ENCODE results near the gene PRDX4.

PRDX4 gene

GRCh38 chrX:23704673-23705206 is 37.4 kb downstream of the PRDX4 start:
- Histone ChIP-seq H3K36me3 (ENCODE audit: insufficient read depth, low read length) (peaks cover 4% of the 10 kb centered on the region), H3K27me3 (ENCODE audit: insufficient read depth, low read length) (no peaks in the 10 kb centered on the region), H3K9me3 (ENCODE audit: low read length) (no peaks in the 10 kb centered on the region), H2AFZ (ENCODE audit: low read depth, low read length) (no peak overlapping the region), H3K4me3 (ENCODE audit: low read length) (no peak overlapping the region), H3K4me1 (ENCODE audit: insufficient read depth, low read length) (no peaks in the 10 kb centered on the region)

- Histone ChIP-seq H3K4me1 (ENCODE audit: insufficient read depth, low read length) (no peaks in the 10 kb centered on the region), H3K4me3 (ENCODE audit: low read length) (no peak overlapping the region), H2AFZ (ENCODE audit: low read depth, low read length) (no peak overlapping the region), H3K27me3 (ENCODE audit: insufficient read depth, low read length) (no peaks in the 10 kb centered on the region), H3K36me3 (ENCODE audit: insufficient read depth, low read length) (peaks cover 4% of the 10 kb centered on the region), H3K9me3 (ENCODE audit: low read length) (no peaks in the 10 kb centered on the region)
Measured at GRCh38 chrX:23705235-23705634, 37.9 kb downstream of the PRDX4 start.

GRCh38 chrX:23720117-23720677 is 52.9 kb downstream of the PRDX4 start:
- H3K36me3 ChIP-seq (ENCODE audit: insufficient read depth, low read length): peaks cover 4% of the 10 kb centered on the region
- no peaks in the 10 kb centered on the region for H3K4me1 ChIP-seq (ENCODE audit: insufficient read depth, low read length)
- H3K27me3 ChIP-seq (ENCODE audit: insufficient read depth, low read length): no peaks in the 10 kb centered on the region
- no peaks in the 10 kb centered on the region for H3K9me3 ChIP-seq (ENCODE audit: low read length)
- H3K4me3 ChIP-seq (ENCODE audit: low read length): no peak overlapping the region
- H2AFZ ChIP-seq (ENCODE audit: low read depth, low read length): no peak overlapping the region

DNA sequence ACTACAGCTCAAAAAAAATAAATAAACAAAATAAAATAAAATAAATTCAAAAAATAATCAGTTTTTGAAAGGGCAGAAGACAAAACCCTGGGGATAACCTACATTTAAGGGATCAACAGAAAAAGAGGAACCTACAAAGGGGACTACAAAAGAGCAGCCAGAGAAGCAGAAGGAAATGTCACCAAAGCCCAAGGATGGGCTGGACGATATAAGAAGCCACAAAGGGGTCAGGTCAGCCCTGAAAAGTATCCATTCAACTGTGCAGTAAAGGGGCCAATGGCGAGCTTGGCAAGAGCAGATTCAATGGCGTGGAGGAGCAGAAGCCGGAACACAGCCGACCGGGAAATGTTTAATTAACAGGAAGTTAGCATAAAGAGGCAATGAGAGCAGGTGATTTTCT is 58.9 kb downstream of the PRDX4 start:
- Histone ChIP-seq H3K4me1 (ENCODE audit: insufficient read depth, low read length) (no peaks in the 10 kb centered on the region), H3K9me3 (ENCODE audit: low read length) (no peaks in the 10 kb centered on the region), H3K27me3 (ENCODE audit: insufficient read depth, low read length) (no peaks in the 10 kb centered on the region), H2AFZ (ENCODE audit: low read depth, low read length) (no peak overlapping the region), H3K4me3 (ENCODE audit: low read length) (no peak overlapping the region), H3K36me3 (ENCODE audit: insufficient read depth, low read length) (peaks cover 4% of the 10 kb centered on the region)

GRCh38 chrX:23727206-23727605 is 59.9 kb downstream of the PRDX4 start:
- no peak overlapping the region for H2AFZ ChIP-seq (ENCODE audit: low read depth, low read length)
- no peaks in the 10 kb centered on the region for H3K4me1 ChIP-seq (ENCODE audit: insufficient read depth, low read length)
- no peaks in the 10 kb centered on the region for H3K9me3 ChIP-seq (ENCODE audit: low read length)
- H3K4me3 ChIP-seq (ENCODE audit: low read length): no peak overlapping the region
- no peaks in the 10 kb centered on the region for H3K36me3 ChIP-seq (ENCODE audit: insufficient read depth, low read length)
- no peaks in the 10 kb centered on the region for H3K27me3 ChIP-seq (ENCODE audit: insufficient read depth, low read length)

GRCh38 chrX:23729214-23729613 is 61.9 kb downstream of the PRDX4 start:
- Histone ChIP-seq H3K4me3 (ENCODE audit: low read length) (no peak overlapping the region), H3K9me3 (ENCODE audit: low read length) (no peaks in the 10 kb centered on the region), H3K27me3 (ENCODE audit: insufficient read depth, low read length) (no peaks in the 10 kb centered on the region), H3K4me1 (ENCODE audit: insufficient read depth, low read length) (no peaks in the 10 kb centered on the region), H2AFZ (ENCODE audit: low read depth, low read length) (no peak overlapping the region), H3K36me3 (ENCODE audit: insufficient read depth, low read length) (no peaks in the 10 kb centered on the region)

DNA sequence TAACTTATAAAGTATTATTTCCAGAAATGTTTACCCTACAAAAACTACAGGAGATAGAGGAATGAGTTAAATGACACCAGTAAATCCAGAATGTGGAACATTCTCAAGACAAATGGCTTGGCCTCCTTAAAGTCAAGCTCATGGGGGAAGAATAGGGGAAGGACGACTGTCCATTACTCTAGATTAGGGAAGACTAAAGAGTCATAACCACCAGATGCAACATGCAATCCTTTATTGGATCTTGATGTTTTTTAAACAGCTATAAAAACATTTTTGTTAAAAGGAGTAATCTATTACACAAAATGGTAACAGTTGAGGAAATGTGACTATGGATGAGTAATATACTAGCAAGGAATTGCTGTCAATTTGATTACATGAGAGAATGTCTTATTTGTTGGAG is 64.7 kb downstream of the PRDX4 start:
- no peak overlapping the region for H3K4me3 ChIP-seq (ENCODE audit: low read length)
- H3K27me3 ChIP-seq (ENCODE audit: insufficient read depth, low read length): no peaks in the 10 kb centered on the region
- H3K36me3 ChIP-seq (ENCODE audit: insufficient read depth, low read length): no peaks in the 10 kb centered on the region
- H3K9me3 ChIP-seq (ENCODE audit: low read length): no peaks in the 10 kb centered on the region
- H2AFZ ChIP-seq (ENCODE audit: low read depth, low read length): no peak overlapping the region
- no peaks in the 10 kb centered on the region for H3K4me1 ChIP-seq (ENCODE audit: insufficient read depth, low read length)

GRCh38 chrX:23732704-23733103 is 65.4 kb downstream of the PRDX4 start:
- no peak overlapping the region for H3K4me3 ChIP-seq (ENCODE audit: low read length)
- H3K36me3 ChIP-seq (ENCODE audit: insufficient read depth, low read length): no peaks in the 10 kb centered on the region
- no peaks in the 10 kb centered on the region for H3K4me1 ChIP-seq (ENCODE audit: insufficient read depth, low read length)
- no peaks in the 10 kb centered on the region for H3K9me3 ChIP-seq (ENCODE audit: low read length)
- H3K27me3 ChIP-seq (ENCODE audit: insufficient read depth, low read length): no peaks in the 10 kb centered on the region
- H2AFZ ChIP-seq (ENCODE audit: low read depth, low read length): no peak overlapping the region

All from neuron (in vitro differentiated cells).